SIG-M5 treated with dmso at 0.1 percent for 504 hours (cell line): ENCODE data around the gene EVI5.

ENCODE experiments used
- DNase-seq: peaks from one replicate; lab custom pipeline; 2025; ENCODE audit not compliant: unreplicated experiment; lab: John Stamatoyannopoulos, UW

Gene EVI5

GRCh38 chr1:92465256-92465647 lies 319.7 kb downstream of the EVI5 start:
- DNase-seq, result no peak

- no peak for DNase-seq
These were observed 320.2 kb downstream of the EVI5 start for GRCh38 chr1:92464588-92465255.

GRCh38 chr1:92461364-92462097 lies 323.4 kb downstream of the EVI5 start:
- peak; percentile 88 for DNase-seq

- peak; percentile 98 for DNase-seq
These were observed 325.0 kb downstream of the EVI5 start for GRCh38 chr1:92459871-92460320.
